HG03280 (cell line): ENCODE measurements around the gene SPRR2G.
"Not testable (repeated sequence)": the region's sequence is repeated elsewhere in the genome, so short reads cannot be mapped to it uniquely, and the experiment has no call there.

Source experiments
- ATAC-seq: cut with Tn5 transposase; IDR thresholded peaks from one replicate; pipeline ENCODE4 v1.9.1; 2021; ENCODE audit warnings: mild to moderate bottlenecking, moderate library complexity; ENCODE audit not compliant: unreplicated experiment

The SPRR2G gene

GRCh38 chr1:153150846-153151245 lies at the start of gene SPRR2G:
Gene SPRR2G, minus strand, starts transcription at chr1:153150890. Its CDS starts 780 bp downstream, at chr1:153150110.
- no peak for ATAC-seq

GRCh38 chr1:153195216-153195615 lies 44.5 kb upstream of the SPRR2G start:
- no peak for ATAC-seq

GRCh38 chr1:153194331-153195050 lies 43.8 kb upstream of the SPRR2G start:
- ATAC-seq = no peak

GRCh38 chr1:153192697-153193096 lies 42.0 kb upstream of the SPRR2G start:
- ATAC-seq = no peak

- ATAC-seq = no peak
Observed at GRCh38 chr1:153190373-153190772, 39.7 kb upstream of the SPRR2G start.

- not testable (repeated sequence) for ATAC-seq
Observed at GRCh38 chr1:153188301-153188700, 37.6 kb upstream of the SPRR2G start.

GRCh38 chr1:153180556-153180955 lies 29.9 kb upstream of the SPRR2G start:
- no peak for ATAC-seq

GRCh38 chr1:153178922-153179321 lies 28.2 kb upstream of the SPRR2G start:
- ATAC-seq = no peak

GRCh38 chr1:153174624-153175023 lies 23.9 kb upstream of the SPRR2G start:
- no peak for ATAC-seq

GRCh38 chr1:153168686-153169085 lies 18.0 kb upstream of the SPRR2G start:
- no peak for ATAC-seq

- ATAC-seq = no peak
Observed at GRCh38 chr1:153155541-153155940, 4.9 kb upstream of the SPRR2G start.

GRCh38 chr1:153152481-153152880 lies 1.8 kb upstream of the SPRR2G start:
- ATAC-seq = no peak

GRCh38 chr1:153141377-153141776 lies 9.3 kb downstream of the SPRR2G start:
- ATAC-seq = no peak

GRCh38 chr1:153140484-153140883 lies 10.2 kb downstream of the SPRR2G start:
- ATAC-seq = no peak

- no peak for ATAC-seq
Observed at GRCh38 chr1:153133743-153134142, 16.9 kb downstream of the SPRR2G start.

GRCh38 chr1:153133267-153133666 lies 17.4 kb downstream of the SPRR2G start:
- ATAC-seq = no peak

GRCh38 chr1:153128688-153129087 lies 22.0 kb downstream of the SPRR2G start:
- not testable (repeated sequence) for ATAC-seq

- ATAC-seq = no peak
Observed at GRCh38 chr1:153127296-153127695, 23.4 kb downstream of the SPRR2G start.

- no peak for ATAC-seq
Observed at GRCh38 chr1:153125536-153125935, 25.2 kb downstream of the SPRR2G start.

- not testable (repeated sequence) for ATAC-seq
Observed at GRCh38 chr1:153123793-153124192, 26.9 kb downstream of the SPRR2G start.

- ATAC-seq = no peak
Observed at GRCh38 chr1:153122831-153123421, 27.8 kb downstream of the SPRR2G start.

GRCh38 chr1:153120945-153121344 lies 29.7 kb downstream of the SPRR2G start:
- no peak for ATAC-seq
